SHP77 (cell line): ENCODE measurements around the gene THAP4.

Source experiments
- DNase-seq, 2 experiments: peaks; one replicate each; lab custom pipeline; 2025; lab: John Stamatoyannopoulos, UW

The THAP4 gene

DNA sequence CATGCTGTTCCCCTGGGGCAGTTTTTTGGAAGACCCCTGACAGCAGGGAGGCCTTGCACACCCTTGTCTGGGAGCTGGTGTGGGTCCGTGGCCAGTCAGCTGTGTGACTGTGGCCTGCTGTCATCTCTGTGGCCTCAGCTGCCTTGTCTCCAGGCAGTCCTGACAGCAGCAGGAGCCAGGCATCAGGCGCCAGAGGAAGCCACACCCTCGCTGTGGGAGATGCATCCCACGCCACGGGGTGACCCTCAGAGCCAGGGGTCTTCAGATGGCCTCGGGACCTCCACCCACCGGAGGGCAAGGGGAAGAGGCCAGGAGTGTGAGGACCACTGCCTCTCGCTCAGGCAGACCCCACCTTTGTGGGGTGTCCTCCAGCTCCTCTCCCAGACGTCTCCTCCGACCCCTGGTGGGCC is 73.4 kb downstream of the THAP4 start:
- no peak for DNase-seq

GRCh38 chr2:241563031-241563507 is 73.9 kb downstream of the THAP4 start:
- no peak for DNase-seq

DNA sequence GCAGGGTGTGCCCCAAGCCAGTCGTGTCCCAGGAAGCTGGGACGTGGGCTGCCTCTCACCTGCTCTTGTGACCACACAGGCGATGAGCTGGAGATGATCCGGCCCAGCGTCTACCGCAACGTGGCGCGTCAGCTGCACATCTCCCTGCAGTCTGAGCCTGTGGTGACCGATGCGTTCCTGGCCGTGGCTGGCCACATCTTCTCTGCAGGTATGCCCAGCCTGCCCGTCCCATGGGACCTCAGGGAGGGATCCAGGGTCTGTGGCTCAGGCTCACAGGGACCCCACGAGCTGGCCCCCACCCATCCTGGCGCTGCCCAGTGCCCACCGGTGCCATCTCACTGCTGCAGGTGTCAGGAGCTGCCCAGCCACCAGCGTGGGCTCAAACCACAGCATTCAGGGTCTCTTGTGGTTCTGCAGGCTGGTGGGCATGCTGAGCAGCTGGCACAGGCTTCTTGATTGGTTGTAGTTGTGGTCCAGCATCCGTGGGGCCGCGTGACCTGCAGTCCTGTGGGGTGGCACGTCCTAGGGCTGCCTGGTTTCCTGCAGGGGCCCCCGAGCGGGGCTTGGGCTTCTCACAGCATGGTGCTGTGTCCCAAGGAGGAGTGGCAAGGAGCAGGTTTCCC is 74.6 kb downstream of the THAP4 start:
- DNase-seq = no peak

DNA sequence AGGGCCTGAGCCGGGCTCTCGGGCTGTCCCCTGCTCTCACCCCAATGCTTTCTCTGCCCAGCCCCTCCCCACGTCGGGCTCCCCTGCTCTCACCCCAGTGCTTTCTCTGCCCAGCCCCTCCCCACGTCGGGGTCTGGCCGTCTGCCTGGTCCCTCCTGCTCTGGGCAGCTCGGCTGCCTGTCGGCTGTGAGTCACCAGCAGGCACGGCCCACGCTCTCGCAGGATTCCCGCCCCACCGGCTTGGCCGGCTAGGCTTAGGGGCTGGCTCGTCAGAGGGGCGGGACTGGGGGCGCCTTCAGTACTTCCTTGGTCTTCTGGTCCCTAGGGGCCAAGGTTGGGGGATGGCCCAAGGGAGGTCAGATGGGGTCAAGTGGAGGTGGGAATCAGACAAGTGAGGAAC is 75.1 kb downstream of the THAP4 start:
- DNase-seq = no peak

DNA sequence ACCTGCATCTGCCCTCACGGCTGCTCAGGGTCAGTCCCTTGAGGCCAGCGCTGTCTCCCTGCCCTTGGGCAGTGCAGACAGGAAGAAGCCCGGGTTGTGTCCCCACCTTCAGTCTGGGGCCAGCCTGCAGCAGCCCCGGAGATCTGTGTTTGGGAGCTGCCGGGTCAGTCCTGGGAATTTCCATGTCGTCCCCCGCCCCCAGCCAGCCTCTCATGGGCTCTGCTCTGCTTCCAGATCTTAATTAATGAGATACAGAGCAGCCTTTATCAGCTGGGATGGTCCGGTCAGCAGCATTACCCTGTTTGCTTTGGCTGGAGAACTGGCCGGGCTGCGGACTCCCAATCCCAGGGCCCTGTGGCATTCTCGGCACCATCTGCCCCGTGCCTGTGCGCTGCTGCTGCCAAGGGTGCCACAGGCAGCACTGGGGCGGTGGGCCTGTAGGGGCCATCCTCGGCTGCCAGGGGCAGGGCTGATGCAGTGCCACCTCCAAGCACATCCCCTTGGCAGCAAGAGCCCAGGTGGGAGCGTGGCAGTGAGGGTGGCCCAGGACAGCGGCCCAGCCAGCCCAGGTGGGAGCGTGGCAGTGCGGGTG is 76.0 kb downstream of the THAP4 start:
- DNase-seq = no peak

DNA sequence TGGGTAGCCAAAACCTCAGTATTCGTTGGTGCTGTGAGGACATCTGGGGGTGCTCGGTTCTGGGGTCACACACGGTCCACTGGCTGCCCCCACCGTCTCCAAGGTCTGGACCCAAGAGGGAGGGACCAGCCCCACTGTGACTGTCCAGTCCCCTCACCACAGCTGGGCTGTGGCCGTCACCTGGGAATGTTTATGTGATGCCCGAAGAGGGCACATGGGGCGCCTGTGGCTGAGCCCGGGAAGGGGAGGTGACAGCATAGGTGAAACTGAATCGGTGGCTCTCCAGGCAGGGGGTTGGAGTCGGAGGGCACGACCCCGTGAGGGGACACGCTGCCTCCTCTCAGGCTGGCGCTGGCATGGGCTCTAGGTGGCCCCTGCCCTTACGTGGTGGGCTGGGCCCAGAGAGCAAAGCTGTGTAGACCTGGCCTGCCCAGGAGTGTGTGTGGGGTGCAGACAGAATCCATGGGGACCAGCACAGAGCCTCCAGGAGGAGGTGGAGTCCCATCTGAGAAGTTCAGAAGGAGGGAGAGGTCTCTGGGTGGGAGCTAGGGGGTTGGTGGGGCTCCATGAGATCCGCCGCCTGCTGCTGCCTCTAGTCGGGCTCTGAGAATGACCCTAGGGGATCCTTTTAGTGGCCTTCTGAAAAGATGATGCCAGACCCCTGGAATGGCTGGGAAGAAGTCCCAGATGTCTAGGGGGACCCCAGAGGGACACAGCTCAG is 76.6 kb downstream of the THAP4 start:
- DNase-seq = no peak

DNA sequence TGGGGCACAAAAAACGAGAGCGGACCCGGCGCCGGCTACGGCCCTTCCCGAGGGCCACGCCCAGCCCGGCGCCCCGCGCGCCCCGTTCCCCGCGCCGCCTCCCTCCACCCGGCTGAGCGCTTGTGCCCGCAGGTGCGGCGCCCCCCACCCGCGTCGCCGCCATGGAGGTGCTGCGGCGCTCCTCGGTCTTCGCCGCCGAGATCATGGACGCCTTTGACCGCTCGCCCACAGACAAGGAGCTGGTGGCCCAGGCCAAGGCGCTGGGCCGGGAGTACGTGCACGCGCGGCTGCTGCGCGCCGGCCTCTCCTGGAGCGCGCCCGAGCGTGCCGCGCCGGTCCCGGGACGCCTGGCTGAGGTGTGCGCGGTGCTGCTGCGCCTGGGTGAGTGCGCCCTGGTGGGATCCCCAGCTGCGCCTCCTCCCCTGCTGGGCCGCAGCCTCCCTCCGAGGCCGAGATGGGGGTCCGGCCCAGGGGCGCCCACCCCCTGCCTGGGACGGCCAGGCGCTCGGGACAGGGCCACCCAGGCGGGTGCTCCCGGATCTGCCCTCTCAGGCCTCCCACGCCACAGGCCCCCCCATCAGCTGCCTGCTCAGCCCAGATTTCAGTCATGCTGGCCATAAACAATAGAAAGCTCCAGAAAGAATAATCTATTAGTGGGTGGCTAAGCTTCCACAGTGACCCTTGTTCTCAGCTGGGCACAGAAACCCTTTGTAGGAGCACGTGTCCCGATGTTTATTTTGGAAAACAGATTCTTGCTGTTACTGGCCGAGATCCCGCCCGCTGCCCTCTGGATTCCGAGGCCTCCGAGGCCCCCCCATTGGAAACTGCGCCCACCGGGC is 77.4 kb downstream of the THAP4 start:
- no peak for DNase-seq

DNA sequence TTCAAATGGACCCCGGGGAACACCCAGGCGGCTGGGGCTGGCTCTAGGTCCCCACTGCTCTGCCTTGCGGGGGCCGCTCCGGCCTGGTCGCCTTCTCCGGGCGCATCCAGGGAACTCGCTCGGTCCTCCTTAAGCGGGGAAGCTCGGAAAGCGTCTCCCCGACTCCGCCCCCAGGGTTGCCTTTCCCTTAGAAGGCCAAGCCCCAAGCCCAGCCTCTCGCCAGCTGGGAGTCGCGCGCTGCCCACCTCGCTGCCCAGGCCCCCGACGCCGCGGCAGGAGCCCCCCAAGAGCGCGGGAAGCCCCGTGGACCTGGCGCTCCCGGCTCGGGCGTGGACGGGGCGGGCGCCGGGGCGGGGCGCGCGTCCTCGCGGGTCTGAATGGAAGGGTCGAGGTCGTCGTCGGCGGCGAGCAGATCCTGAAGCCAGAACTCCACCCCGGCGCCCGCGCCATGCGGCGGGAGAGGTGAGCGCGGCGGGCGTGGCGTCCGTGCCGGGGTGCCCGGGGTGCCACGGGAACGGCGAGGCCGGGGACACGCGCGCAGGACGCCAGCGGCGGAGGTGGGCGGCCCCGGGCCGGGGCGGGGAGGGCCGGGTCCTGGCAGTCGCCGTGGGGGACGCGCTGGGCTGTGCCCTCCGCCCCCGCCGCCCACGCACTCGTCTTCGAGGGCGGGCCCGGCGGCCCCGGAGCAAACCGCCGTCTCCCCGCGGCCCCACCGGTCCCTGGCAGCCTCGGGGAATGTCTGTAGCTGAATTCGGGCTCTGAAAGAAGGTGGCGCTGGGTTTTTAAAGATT is 78.2 kb downstream of the THAP4 start, which contains the start of gene BOK:
BOK (plus strand) TSS at position 214 of the 791 bp plus-strand sequence. CDS start 739 bp downstream, outside the sequence.
- DNase-seq = no peak

DNA sequence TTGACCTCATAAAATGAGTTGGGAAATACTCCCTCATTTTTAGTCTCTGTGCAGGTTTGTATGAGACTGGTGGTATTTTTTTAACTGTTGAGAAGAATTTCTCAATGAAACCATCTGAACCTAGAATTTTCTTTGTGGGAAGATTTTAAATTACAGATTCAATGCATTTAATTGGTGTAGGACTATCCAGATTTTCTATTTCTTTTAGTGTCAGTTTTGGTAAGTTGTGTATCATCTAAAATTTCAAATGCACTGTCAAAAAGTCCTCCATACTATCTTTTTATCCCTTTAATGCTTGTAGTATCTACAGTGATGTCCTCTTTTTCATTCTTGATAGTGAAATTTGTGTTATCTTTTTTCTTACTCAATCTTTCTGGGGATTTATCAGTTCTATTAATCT is 80.2 kb downstream of the THAP4 start:
- DNase-seq = no peak

DNA sequence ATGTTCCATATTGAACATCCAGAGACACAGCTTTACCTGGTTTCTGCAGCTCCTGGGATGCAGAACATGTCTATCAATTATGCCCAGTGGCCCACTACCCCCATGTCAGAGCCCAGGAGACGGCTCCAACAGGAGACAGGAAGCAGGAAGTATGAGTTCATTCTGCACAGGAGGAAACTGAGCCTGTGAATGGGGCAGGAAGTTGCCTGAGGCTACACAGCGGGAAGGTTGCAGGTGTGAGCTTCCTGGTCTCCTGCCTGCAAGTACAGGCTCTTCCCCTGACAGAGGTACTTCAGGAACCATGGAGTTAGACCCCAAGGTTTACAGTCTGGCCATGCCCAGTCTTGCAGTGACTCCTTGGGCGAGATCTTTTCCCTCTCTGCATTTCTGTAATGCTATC is 81.2 kb downstream of the THAP4 start:
- no peak for DNase-seq

- DNase-seq = no peak
These were observed 82.2 kb downstream of the THAP4 start for GRCh38 chr2:241554610-241555322.

DNA sequence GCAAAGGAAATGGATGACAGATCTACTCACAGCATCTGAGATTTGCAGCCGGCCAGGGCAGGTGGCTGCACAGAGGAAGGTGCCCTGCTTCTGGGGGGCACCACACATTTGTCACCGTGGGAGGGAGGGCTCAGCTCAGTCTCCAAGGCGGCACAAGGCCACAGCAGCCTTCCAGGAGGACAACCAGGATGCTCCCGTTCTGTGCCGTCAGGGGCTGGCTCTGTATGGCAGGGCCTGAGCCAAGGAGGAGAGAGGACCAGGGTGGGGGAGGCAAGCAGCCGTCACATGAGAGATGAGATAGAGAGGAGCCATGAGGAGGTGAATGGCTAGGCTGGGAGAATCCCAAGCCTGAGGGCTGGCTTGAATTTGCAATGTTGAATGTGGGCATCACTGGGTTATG is 83.0 kb downstream of the THAP4 start:
- no peak for DNase-seq

- no peak for DNase-seq
These were observed 83.5 kb downstream of the THAP4 start for GRCh38 chr2:241553512-241553830.

DNA sequence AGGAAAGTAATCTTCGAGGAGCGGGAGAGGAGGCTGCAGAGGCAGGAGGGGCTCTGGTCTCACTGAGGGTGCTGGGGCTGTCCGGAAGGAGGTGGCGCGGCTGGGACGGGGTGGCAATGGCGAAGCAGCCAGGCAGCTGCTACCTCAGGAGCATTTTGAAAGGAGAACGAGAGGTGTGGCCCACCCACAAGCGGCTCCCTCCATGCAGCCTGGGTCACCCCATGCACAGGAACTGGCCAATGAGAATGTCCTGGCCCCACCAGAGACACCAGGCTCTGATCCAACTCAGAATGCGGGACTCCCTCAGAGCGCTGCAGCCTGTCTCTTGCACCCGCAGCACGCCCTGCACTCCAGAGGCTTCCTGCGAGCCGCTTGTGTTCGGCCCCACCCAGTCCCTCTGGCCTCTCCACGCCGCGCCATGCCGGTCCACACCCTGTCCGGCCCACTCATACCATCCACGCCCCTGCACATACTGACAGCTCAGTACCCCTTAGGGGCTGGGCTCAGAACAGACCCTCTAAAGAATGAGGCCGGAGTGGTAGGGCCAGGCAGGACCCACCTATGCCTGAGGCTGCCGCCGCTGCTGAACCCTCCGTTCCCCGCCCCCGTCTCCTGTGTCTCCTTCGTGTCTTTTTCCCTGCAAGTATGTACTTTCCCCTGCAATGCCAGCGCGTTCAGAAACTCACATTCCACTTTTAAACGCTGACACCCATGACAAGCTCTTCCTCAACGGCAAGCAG is 84.8 kb downstream of the THAP4 start:
- no peak for DNase-seq

- DNase-seq = no peak
These were observed 85.4 kb downstream of the THAP4 start for GRCh38 chr2:241551599-241551997.

- DNase-seq = no peak
These were observed 86.1 kb downstream of the THAP4 start for GRCh38 chr2:241550616-241551580.

- no peak for DNase-seq
These were observed 88.5 kb downstream of the THAP4 start for GRCh38 chr2:241548451-241548835.

DNA sequence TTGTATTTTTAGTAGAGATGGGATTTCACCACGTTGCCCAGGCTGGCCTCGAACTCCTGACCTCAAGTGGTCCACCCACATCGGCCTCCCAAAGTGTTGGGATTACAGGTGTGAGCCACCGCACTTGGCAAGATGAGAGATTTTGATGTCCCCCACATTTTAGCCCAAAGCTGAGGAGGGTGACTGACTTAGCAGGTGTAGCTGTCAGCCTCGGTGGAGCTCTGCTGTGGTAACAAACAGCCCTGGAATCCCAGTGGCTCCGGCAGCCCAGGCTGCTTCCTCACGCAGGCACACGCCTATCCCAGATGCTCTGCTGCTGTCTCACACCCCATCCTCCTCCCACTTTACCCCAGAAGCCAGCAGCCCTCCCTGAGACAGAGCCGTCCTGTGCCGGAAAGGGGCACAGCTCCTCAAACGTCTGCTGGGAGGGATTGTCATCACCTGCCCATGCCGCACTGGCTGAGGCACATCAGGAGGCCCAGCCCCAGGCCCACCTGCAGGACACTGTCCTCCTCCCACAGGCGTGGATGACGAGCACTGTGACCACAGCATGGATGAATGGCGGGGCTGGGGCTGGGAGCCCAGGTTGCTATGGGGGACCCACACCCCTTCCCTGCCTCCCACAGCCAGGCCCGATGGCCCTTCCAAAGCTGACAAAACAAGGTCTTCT is 89.0 kb downstream of the THAP4 start:
- DNase-seq = no peak
